Stimulated activated CD4-positive, alpha-beta T cell treated with anti-CD3 and anti-CD28 coated beads, Interleukin-12 subunit alpha, Interleukin-12 subunit beta, amount 100 ng/mL, for 24 hours (primary cell): ENCODE measurements around the gene RNU5B-1.
"Not testable (repeated sequence)": the region's sequence is repeated elsewhere in the genome, so short reads cannot be mapped to it uniquely, and the experiment has no call there.

Source experiments
- DNase-seq, 2 experiments: peaks; one replicate each; pipeline ENCODE4 v3.0.0-alpha.2; 2020; ENCODE audit warnings: low read depth in 2 of 2

RNU5B-1 gene

GRCh38 chr15:65343374-65343981, 39.0 kb downstream of the RNU5B-1 start:
- no peak for DNase-seq

DNA sequence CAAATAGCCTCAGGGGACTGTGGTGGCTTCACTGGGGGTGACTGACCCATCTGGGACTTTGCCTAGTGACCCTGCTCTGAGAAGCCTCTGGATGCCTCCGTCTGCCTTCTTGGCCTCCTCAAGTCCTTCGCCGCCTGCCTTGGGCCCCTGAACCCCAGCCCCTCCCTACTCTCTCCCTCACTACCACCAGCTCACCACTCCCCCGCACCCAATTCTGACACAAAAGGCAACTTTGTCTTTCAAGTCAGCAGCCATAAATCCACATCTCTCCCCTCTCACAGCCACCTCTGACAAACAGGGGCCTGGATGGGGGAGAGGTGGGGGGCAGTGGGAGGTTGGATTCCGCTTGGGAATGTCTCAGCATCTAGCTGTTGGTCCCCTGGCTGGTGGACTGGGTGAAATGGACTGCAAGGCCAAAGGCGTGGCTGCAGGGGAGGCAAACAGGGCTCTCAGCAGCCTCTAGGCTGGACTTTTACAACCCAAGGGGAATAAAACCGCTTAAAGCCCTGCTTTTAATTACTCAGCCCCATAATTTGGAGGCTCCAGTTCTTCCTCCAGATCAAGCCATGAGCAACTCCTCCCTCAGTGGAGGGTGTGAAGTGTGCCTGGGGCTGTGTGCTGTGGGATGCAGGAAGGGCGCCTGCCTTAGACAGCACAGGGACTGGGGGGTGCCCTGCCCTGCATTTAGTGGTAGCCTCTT, 39.9 kb downstream of the RNU5B-1 start:
- no peak for DNase-seq

GRCh38 chr15:65344914-65345275, 40.4 kb downstream of the RNU5B-1 start:
- DNase-seq: no peak

DNA sequence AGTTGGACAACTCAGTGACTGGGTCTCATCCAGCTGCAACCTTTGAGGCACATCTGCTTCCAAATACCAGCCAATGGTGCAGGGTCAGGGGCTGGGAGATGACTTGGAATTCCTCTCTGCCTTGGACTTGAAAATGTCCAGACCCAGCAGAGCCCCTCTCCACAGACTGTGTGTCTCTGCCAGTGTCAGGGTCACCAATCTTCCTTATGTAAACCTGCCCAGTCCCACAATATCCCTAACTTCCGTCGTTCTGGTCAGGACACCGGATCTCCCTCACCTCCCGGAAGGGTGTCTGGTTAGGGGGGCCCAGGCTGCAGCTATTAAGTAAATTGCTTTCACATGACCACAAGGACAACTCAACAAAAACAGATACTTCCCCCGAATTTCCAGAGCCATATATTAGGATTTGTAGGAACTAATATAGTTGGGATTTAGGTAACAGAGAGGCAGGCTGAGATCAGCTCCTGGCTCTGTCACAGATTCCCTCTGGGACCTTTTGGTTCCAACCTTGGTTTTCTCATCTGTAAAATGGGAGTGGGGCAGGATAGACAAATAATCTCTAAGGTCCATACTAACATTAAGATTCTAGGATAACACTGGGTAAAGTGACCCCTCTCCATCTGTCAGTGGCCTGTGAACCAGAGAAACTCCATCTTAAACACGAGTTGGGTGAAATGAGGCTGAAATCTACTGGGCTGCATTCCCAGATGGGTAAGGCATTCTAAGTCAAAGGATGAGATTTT, 42.5 kb downstream of the RNU5B-1 start:
- DNase-seq: no peak

- DNase-seq: not testable (repeated sequence)
Measured at GRCh38 chr15:65347756-65348155, 43.3 kb downstream of the RNU5B-1 start.

GRCh38 chr15:65349338-65349737, 44.9 kb downstream of the RNU5B-1 start:
- DNase-seq: no peak

DNA sequence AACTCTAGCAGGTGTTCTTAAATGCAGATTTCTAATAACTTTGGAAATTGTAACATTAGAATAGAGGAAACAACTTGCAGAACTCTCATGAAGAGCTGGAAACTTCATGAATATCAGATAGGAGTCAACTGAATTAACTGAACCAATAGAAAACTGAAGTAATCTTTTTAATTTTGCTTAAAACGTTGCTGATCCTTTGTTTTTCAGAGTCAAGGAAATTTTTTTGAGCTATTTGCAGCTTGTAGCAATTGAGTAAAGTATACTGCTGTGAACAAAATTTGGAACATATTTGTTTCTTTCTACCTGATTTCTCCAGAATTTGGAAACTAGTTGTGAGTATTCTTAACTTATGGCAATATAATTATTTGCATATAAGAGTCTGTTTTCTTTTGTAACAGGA, 47.5 kb downstream of the RNU5B-1 start:
- DNase-seq: not testable (repeated sequence)
